ENCODE results near the gene MEIOC. TPM values are rescaled to one million over a fixed set of nuclear protein-coding genes. Genes with fewer than 3 reads are reported as not detected.

MEIOC gene
- total RNA-seq, 4 donors from 2014 or later = 0.13 TPM; not detected in 3

DNA sequence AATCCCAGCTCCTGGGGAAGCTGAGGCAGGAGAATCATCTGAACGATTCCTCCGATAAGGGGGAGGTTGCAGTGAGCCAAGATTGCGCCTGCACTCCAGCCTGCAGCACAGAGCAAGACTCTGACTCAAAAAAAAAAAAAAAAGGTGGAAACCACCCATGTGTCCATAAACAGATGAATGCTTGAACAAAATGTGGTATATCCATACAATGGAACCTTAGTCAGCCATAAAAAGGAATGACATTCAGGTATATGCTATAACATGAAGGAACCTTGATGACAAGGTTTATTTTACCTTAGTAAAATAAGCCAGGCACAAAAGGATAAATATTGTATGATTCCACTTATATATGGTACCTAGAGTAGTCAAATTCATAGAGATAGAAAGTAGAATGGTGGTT is 2.9 kb upstream of the MEIOC start:
- Histone ChIP-seq H3K9me3 (peaks cover 0 to 9% (median 3%) of the 10 kb centered on the region in 4 donors), H3K27ac (replicated peaks in 1 of 4) (no peak overlapping the region), H3K4me1 (peaks cover 0 to 14% (median 13%) of the 10 kb centered on the region in 4 donors), H3K27me3 (peaks cover 9 to 75% (median 28%) of the 10 kb centered on the region in 4 donors), H3K4me3 (no peak overlapping the region), H3K36me3 (no peaks in the 10 kb centered on the region)
- TF ChIP-seq EP300 (IDR thresholded peaks at IDR 0.05) = no peak
- no peak for TF ChIP-seq POLR2A (IDR thresholded peaks at IDR 0.05; ENCODE audit: low read depth)
- TF ChIP-seq, protein P1, sequence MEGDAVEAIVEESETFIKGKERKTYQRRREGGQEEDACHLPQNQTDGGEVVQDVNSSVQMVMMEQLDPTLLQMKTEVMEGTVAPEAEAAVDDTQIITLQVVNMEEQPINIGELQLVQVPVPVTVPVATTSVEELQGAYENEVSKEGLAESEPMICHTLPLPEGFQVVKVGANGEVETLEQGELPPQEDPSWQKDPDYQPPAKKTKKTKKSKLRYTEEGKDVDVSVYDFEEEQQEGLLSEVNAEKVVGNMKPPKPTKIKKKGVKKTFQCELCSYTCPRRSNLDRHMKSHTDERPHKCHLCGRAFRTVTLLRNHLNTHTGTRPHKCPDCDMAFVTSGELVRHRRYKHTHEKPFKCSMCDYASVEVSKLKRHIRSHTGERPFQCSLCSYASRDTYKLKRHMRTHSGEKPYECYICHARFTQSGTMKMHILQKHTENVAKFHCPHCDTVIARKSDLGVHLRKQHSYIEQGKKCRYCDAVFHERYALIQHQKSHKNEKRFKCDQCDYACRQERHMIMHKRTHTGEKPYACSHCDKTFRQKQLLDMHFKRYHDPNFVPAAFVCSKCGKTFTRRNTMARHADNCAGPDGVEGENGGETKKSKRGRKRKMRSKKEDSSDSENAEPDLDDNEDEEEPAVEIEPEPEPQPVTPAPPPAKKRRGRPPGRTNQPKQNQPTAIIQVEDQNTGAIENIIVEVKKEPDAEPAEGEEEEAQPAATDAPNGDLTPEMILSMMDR (IDR thresholded peaks at IDR 0.05) = no peak
- no peak for TF ChIP-seq POLR2AphosphoS5 (IDR thresholded peaks at IDR 0.05)
- no peak for DNase-seq (ENCODE audit: extremely low spot score)
- intact Hi-C loops (cut with DNase I) = no loop called here
- WGBS = 95% methylated on average over 3 of the region's 3 CpGs

DNA sequence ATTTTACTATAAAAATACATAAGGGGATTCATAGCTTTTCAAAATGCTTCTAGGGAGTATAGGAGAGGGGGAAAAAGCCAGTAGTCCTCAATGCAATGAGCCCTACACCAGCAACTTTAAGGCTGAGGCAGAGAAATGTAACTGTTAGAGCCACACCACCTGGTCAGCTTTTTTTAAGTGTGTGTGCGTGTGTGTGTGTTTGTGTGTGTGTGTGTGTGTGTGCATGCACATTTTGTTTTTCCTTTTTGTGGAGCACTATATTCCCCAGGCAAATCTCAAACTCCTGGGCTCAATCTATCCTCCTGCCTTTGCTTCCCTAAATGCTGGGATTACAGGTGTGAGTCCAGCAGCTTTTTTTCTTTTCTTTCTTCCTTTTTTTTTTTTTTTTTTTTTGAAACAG is 2.3 kb upstream of the MEIOC start:
- 74% methylated on average over 1 of the region's 1 CpG for WGBS
- H3K27me3 ChIP-seq = peaks cover 9 to 74% (median 28%) of the 10 kb centered on the region in 4 donors
- H3K4me3 ChIP-seq = no peak overlapping the region
- no peak overlapping the region for H3K27ac ChIP-seq (replicated peaks in 1 of 4)
- no peak for TF ChIP-seq EP300 (IDR thresholded peaks at IDR 0.05)
- no peak for TF ChIP-seq POLR2A (IDR thresholded peaks at IDR 0.05; ENCODE audit: low read depth)
- no peak for TF ChIP-seq POLR2AphosphoS5 (IDR thresholded peaks at IDR 0.05)
- TF ChIP-seq, protein P1 (IDR thresholded peaks at IDR 0.05) = no peak
- peaks cover 0 to 9% (median 3%) of the 10 kb centered on the region in 4 donors for H3K9me3 ChIP-seq
- intact Hi-C loops (cut with DNase I) = no loop called here
- H3K4me1 ChIP-seq = peaks cover 0 to 14% (median 13%) of the 10 kb centered on the region in 4 donors
- DNase-seq (ENCODE audit: extremely low spot score) = no peak
- no peaks in the 10 kb centered on the region for H3K36me3 ChIP-seq

DNA sequence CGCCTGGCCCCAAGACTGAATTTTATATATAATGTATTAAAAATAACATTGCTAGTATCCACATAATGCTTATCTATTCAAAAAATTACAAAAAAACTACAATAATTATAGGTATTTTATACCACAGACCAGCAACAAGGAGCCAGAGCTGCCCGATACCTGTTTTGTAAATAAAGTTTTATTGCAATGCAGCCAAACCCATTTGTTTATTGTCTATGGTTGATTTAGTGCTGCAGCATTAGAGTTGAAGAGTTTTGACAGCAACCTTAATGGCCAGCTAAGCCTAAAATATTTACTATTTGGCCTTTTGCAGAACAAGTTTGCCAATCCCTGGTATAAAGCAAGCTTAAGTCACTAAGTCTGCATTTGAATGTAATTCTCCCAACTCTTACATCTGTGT is 5.6 kb downstream of the MEIOC start:
- 100% methylated on average over 2 of the region's 2 CpGs for WGBS
- Histone ChIP-seq H3K27me3 (peaks cover 2 to 24% (median 10%) of the 10 kb centered on the region in 4 donors), H3K27ac (replicated peaks in 1 of 4) (no peak overlapping the region), H3K4me3 (no peak overlapping the region), H3K9me3 (no peaks in the 10 kb centered on the region), H3K4me1 (peaks cover 0 to 3% (median 3%) of the 10 kb centered on the region in 4 donors), H3K36me3 (no peaks in the 10 kb centered on the region)
- TF ChIP-seq, protein P1 (IDR thresholded peaks at IDR 0.05) = no peak
- TF ChIP-seq POLR2A (IDR thresholded peaks at IDR 0.05; ENCODE audit: low read depth) (no peak), EP300 (IDR thresholded peaks at IDR 0.05) (no peak), POLR2AphosphoS5 (IDR thresholded peaks at IDR 0.05) (no peak)
- DNase-seq (ENCODE audit: extremely low spot score) = no peak
- intact Hi-C loops (cut with DNase I) = no loop called here

DNA sequence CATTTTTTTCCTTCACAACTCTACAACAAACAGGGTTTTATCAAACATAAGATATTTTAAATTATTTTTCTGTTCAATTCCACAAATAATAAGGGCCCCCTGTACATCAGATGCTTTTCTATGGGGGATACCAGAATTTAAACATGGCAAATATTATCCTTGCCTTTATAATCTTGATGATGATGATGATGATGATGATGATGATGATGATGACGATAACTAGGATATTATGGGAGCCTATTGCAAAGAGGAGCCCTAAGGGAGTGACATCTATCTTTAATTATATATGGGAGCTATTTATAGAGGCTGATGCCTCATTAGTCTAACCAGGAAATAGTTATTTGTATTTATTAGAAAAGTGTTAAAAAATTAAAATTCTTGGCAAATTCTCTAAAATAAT is 6.8 kb downstream of the MEIOC start:
- intact Hi-C loops (cut with DNase I) = no loop called here
- H3K4me3 ChIP-seq = no peak overlapping the region
- no peaks in the 10 kb centered on the region for H3K4me1 ChIP-seq
- TF ChIP-seq EP300 (IDR thresholded peaks at IDR 0.05) (no peak), POLR2A (IDR thresholded peaks at IDR 0.05; ENCODE audit: low read depth) (no peak), POLR2AphosphoS5 (IDR thresholded peaks at IDR 0.05) (no peak)
- TF ChIP-seq, protein P1 (IDR thresholded peaks at IDR 0.05) = no peak
- no peaks in the 10 kb centered on the region for H3K9me3 ChIP-seq
- H3K27ac ChIP-seq (replicated peaks in 1 of 4) = no peak overlapping the region
- H3K36me3 ChIP-seq = no peaks in the 10 kb centered on the region
- WGBS = 77% methylated on average over 1 of the region's 1 CpG
- no peak for DNase-seq (ENCODE audit: extremely low spot score)
- H3K27me3 ChIP-seq = peaks cover 0 to 11% (median 0%) of the 10 kb centered on the region in 4 donors

DNA sequence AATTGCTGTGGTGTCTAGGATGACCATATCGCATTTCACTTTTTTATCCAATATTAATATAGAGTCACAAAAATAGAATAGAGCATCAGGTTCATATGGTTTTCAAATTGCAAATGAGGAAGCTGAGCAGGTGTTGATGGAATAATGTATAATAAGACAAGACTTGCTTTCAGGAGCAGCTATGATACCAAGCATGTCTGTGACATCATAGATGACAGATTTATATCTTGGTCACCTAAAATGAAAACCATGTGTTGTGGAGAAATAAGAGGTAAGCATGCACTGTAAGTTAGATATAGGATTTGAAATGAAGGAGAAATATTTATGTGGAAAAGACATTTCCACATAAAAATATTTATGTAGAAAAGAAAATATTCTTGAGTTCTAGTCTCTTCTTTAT is 8.6 kb downstream of the MEIOC start:
- H3K9me3 ChIP-seq = no peaks in the 10 kb centered on the region
- intact Hi-C loops (cut with DNase I) = no loop called here
- H3K27me3 ChIP-seq = peaks cover 0 to 6% (median 0%) of the 10 kb centered on the region in 4 donors
- no peak overlapping the region for H3K27ac ChIP-seq (replicated peaks in 1 of 4)
- H3K4me1 ChIP-seq = no peaks in the 10 kb centered on the region
- no peak overlapping the region for H3K4me3 ChIP-seq
- 86% methylated on average over 1 of the region's 1 CpG for WGBS
- DNase-seq (ENCODE audit: extremely low spot score) = no peak
- no peaks in the 10 kb centered on the region for H3K36me3 ChIP-seq
- no peak for TF ChIP-seq EP300 (IDR thresholded peaks at IDR 0.05)
- TF ChIP-seq POLR2AphosphoS5 (IDR thresholded peaks at IDR 0.05) = no peak

All from esophagus muscularis mucosa (tissue), 4 donors.